ENCODE data around the gene CBX1. TPM values are rescaled to one million over a fixed set of nuclear protein-coding genes. Genes with fewer than 3 reads are reported as not detected.
"Not testable (repeated sequence)": the region's sequence is repeated elsewhere in the genome, so short reads cannot be mapped to it uniquely, and the experiment has no call there.

Gene CBX1
- total and polyA plus RNA-seq, 4 donors: 17.6 to 43.2 (median 28.9) TPM

DNA sequence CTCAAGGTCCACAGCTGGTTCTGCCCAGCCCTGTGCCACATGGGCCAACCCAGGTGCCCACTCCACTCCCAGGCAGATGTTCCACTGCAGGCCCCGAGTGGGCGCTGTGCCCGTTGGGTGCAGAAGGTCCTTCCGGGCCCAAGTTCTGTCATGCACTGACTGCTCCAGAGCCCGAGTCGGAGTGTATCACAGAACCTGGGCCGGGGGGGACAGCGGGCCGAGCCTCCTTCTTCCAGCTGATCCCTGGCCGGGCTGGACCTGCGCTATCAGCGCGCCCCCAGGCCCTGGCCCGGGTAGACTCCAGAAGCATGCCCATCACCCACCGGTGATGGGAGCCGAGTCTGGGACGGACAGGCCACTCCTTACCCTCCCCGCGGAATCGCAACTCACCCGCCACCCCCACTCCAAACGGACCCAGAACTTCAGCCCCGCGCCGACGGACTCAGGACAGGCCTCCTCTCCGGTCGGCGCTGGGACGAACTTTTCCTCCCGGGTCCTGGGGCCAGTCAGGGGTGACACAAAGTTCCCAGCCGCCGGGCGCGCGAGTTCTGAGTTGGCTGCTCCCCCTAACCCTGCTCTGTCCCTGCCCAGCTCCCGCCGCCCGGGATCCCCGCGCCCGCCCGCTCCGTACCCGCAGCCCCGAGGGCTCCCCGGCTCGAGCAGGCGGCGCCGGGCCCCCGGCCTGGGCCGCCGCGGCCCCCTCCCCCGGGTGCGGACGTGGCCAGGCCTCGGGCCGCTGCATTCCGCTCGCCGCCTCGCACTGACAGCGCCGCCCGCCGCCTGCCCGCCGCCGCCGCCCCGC lies 64.0 kb downstream of the CBX1 start, which contains the start of gene COPZ2:
Gene COPZ2, minus strand, starts transcription at position 762 of the 802 bp plus-strand sequence. Its CDS starts 20 bp downstream, at position 742.
- H3K27me3 ChIP-seq (ENCODE audit: control insufficient read depth in 3 of 3, insufficient read depth in 3 of 3, low read length in 2 of 3): peaks cover 0 to 20% (median 3%) of the 10 kb centered on the region in 3 donors
- DNase-seq: peak in 2 of 3 donors; percentile 44 to 53
- peaks cover 0 to 15% (median 4%) of the 10 kb centered on the region in 5 donors for H3K4me1 ChIP-seq (ENCODE audit: control insufficient read depth in 5 of 5, insufficient read depth in 5 of 5, low read length in 5 of 5)
- WGBS, 2 donors: 1 to 3% methylated on average over 42 to 73 of the region's 73 CpGs
- H3K9me3 ChIP-seq (ENCODE audit: control insufficient read depth in 4 of 4, insufficient read depth in 3 of 4, low read length in 3 of 4): no peaks in the 10 kb centered on the region
- TF ChIP-seq, protein P1, sequence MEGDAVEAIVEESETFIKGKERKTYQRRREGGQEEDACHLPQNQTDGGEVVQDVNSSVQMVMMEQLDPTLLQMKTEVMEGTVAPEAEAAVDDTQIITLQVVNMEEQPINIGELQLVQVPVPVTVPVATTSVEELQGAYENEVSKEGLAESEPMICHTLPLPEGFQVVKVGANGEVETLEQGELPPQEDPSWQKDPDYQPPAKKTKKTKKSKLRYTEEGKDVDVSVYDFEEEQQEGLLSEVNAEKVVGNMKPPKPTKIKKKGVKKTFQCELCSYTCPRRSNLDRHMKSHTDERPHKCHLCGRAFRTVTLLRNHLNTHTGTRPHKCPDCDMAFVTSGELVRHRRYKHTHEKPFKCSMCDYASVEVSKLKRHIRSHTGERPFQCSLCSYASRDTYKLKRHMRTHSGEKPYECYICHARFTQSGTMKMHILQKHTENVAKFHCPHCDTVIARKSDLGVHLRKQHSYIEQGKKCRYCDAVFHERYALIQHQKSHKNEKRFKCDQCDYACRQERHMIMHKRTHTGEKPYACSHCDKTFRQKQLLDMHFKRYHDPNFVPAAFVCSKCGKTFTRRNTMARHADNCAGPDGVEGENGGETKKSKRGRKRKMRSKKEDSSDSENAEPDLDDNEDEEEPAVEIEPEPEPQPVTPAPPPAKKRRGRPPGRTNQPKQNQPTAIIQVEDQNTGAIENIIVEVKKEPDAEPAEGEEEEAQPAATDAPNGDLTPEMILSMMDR (IDR thresholded peaks at IDR 0.05; ENCODE audit: control extremely low read depth, extremely low read depth): no peak
- H3K36me3 ChIP-seq (ENCODE audit: control insufficient read depth in 4 of 4, insufficient read depth in 4 of 4, low read length in 4 of 4): peaks cover 0 to 2% (median 0%) of the 10 kb centered on the region in 4 donors
- peak; percentile 41 for ATAC-seq (ENCODE audit: insufficient read depth, low FRiP score)
- peak within 1 kb of the TSS; percentile 40 for H3K4me3 ChIP-seq
- H3K27ac ChIP-seq (ENCODE audit: low read depth in 1 of 2, low read length in 1 of 2): peak within 1 kb of the TSS; percentile 8 to 51
- no peak within 1 kb of the TSS for H3K9ac ChIP-seq (ENCODE audit: insufficient read depth in 1 of 2, low read length in 2 of 2)

DNA sequence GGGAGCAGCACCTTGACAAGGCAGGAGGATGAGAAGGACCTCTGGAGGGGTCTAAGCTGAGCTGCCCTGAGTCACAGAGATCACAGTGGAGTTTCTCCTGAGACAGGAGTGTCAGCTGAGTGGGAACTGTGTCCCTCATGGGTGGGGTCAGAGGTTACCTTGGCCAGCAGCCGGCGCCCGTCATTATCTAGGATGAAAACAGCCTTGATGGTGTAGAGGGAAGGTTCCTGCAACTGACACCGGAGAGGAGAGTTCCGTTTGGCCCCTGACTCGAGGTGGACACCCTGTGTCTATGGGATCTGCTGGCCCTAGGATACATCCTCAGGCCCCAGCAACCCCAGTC lies 64.6 kb downstream of the CBX1 start:
- 64 to 69% methylated on average over 6 of the region's 6 CpGs for WGBS, 2 donors
- TF ChIP-seq, protein P1 (IDR thresholded peaks at IDR 0.05; ENCODE audit: control extremely low read depth, extremely low read depth): no peak
- Histone ChIP-seq H3K27me3 (ENCODE audit: control insufficient read depth in 3 of 3, insufficient read depth in 3 of 3, low read length in 2 of 3) (peaks cover 0 to 20% (median 3%) of the 10 kb centered on the region in 3 donors), H3K27ac (ENCODE audit: low read depth in 1 of 2, low read length in 1 of 2) (peak overlapping the region in 1 of 2 donors; percentile 51), H3K4me1 (ENCODE audit: control insufficient read depth in 5 of 5, insufficient read depth in 5 of 5, low read length in 5 of 5) (peaks cover 0 to 15% (median 4%) of the 10 kb centered on the region in 5 donors), H3K36me3 (ENCODE audit: control insufficient read depth in 4 of 4, insufficient read depth in 4 of 4, low read length in 4 of 4) (peaks cover 0 to 4% (median 0%) of the 10 kb centered on the region in 4 donors), H3K9ac (ENCODE audit: insufficient read depth in 1 of 2, low read length in 2 of 2) (no peak overlapping the region), H3K4me3 (no peak overlapping the region), H3K9me3 (ENCODE audit: control insufficient read depth in 4 of 4, insufficient read depth in 3 of 4, low read length in 3 of 4) (no peaks in the 10 kb centered on the region)
- no peak for ATAC-seq (ENCODE audit: insufficient read depth, low FRiP score)
- DNase-seq: no peak

DNA sequence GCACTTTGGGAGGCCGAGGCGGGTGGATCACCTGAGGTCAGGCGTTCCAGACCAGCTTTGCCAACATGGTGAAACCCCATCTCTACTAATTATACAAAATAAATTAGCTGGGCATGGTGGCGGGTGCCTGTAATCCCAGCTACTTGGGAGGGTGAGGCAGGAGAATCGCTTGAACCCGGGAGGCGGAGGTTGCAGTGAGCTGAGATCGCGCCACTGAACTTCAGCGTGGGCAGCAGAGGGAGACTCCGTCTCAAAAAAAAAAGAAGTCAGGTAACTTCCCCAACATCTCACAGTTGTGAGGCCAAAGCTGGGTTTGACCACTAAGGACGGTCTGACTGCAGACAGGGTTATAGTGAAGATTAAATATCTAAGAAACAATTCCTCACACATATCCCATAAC lies 66.5 kb downstream of the CBX1 start:
- H3K9ac ChIP-seq (ENCODE audit: insufficient read depth in 1 of 2, low read length in 2 of 2); H3K4me3 ChIP-seq; H3K27ac ChIP-seq (ENCODE audit: low read depth in 1 of 2, low read length in 1 of 2); H3K36me3 ChIP-seq (ENCODE audit: control insufficient read depth in 4 of 4, insufficient read depth in 4 of 4, low read length in 4 of 4); DNase-seq; H3K9me3 ChIP-seq (ENCODE audit: control insufficient read depth in 4 of 4, insufficient read depth in 3 of 4, low read length in 3 of 4); ATAC-seq (ENCODE audit: insufficient read depth, low FRiP score): not testable (repeated sequence)
- WGBS, 2 donors: 82 to 88% methylated on average over 12 of the region's 12 CpGs
- peaks cover 0 to 15% (median 4%) of the 10 kb centered on the region in 5 donors for H3K4me1 ChIP-seq (ENCODE audit: control insufficient read depth in 5 of 5, insufficient read depth in 5 of 5, low read length in 5 of 5)
- peaks cover 0 to 20% (median 3%) of the 10 kb centered on the region in 3 donors for H3K27me3 ChIP-seq (ENCODE audit: control insufficient read depth in 3 of 3, insufficient read depth in 3 of 3, low read length in 2 of 3)

- Histone ChIP-seq H3K9me3 (ENCODE audit: control insufficient read depth in 4 of 4, insufficient read depth in 3 of 4, low read length in 3 of 4) (no peaks in the 10 kb centered on the region), H3K27me3 (ENCODE audit: control insufficient read depth in 3 of 3, insufficient read depth in 3 of 3, low read length in 2 of 3) (peaks cover 0 to 8% (median 0%) of the 10 kb centered on the region in 3 donors), H3K4me1 (ENCODE audit: control insufficient read depth in 5 of 5, insufficient read depth in 5 of 5, low read length in 5 of 5) (peaks cover 0 to 7% (median 2%) of the 10 kb centered on the region in 5 donors), H3K9ac (ENCODE audit: insufficient read depth in 1 of 2, low read length in 2 of 2) (no peak overlapping the region), H3K4me3 (no peak overlapping the region), H3K36me3 (ENCODE audit: control insufficient read depth in 4 of 4, insufficient read depth in 4 of 4, low read length in 4 of 4) (peaks cover 0 to 4% (median 0%) of the 10 kb centered on the region in 4 donors), H3K27ac (ENCODE audit: low read depth in 1 of 2, low read length in 1 of 2) (no peak overlapping the region)
- WGBS, 2 donors: 83 to 94% methylated on average over 6 of the region's 6 CpGs
- DNase-seq (no peak), ATAC-seq (ENCODE audit: insufficient read depth, low FRiP score) (no peak)
- TF ChIP-seq, protein P1 (IDR thresholded peaks at IDR 0.05; ENCODE audit: control extremely low read depth, extremely low read depth): no peak
Measured at GRCh38 chr17:48031966-48032365, 69.3 kb downstream of the CBX1 start.
